Ishikawa (cell line): ENCODE measurements around the gene STK39.

Experiments used
- CEBPB ChIP-seq: IDR thresholded peaks from 2 replicates; pipeline ENCODE4 v1.6.1; 2012
- EP300 ChIP-seq: IDR thresholded peaks from 2 replicates; pipeline ENCODE4 v1.6.1; 2012; ENCODE audit warnings: borderline replicate concordance
- MAX ChIP-seq: IDR thresholded peaks from 2 replicates; pipeline ENCODE4 v1.6.1; 2012
- NFIC ChIP-seq: IDR thresholded peaks from 2 replicates; pipeline ENCODE4 v1.6.1; 2012
- RAD21 ChIP-seq: IDR thresholded peaks from 2 replicates; pipeline ENCODE4 v1.6.1; 2012; ENCODE audit warnings: low read depth
- REST ChIP-seq: IDR thresholded peaks from 2 replicates; pipeline ENCODE4 v1.6.1; 2012; ENCODE audit warnings: low read depth, mild to moderate bottlenecking
- TCF12 ChIP-seq: IDR thresholded peaks from 2 replicates; pipeline ENCODE4 v1.6.1; 2012; ENCODE audit warnings: low read depth
- USF1 ChIP-seq: IDR thresholded peaks from 2 replicates; pipeline ENCODE4 v1.6.1; 2012

GRCh38 chr2:167932123-167932693 lies 315.2 kb downstream of the STK39 start:
- no peak for TF ChIP-seq REST
- TF ChIP-seq USF1, result no peak
- TF ChIP-seq RAD21, result no peak
- no peak for TF ChIP-seq EP300
- TF ChIP-seq NFIC, result no peak
- TF ChIP-seq CEBPB, result no peak
- TF ChIP-seq MAX, result no peak
- TF ChIP-seq TCF12, result no peak
